Measurements from ENCODE around the gene PRKAR1B.

PRKAR1B gene

GRCh38 chr7:503575-504111, 223.4 kb downstream of the PRKAR1B start:
- no peak for DNase-seq

- no peak for DNase-seq
Observed at GRCh38 chr7:502296-502695, 224.8 kb downstream of the PRKAR1B start.

- DNase-seq = no peak
Observed at GRCh38 chr7:501526-501925, 225.6 kb downstream of the PRKAR1B start.

- no peak for DNase-seq
Observed at GRCh38 chr7:500521-501420, 226.3 kb downstream of the PRKAR1B start.

- no peak for DNase-seq
Observed at GRCh38 chr7:499853-500485, 227.1 kb downstream of the PRKAR1B start.

Measured in activated CD8-positive, alpha-beta memory T cell treated with anti-CD3 and anti-CD28 coated beads for 24 hours (primary cell).